ENCODE data around the gene CCDC92.

CCDC92 gene

GRCh38 chr12:123907726-123908476 lies 64.7 kb downstream of the CCDC92 start:
- Histone ChIP-seq H3K9ac (ENCODE audit: low read depth, low read length) (no peak overlapping the region), H3K36me3 (ENCODE audit: control insufficient read depth, insufficient read depth, low read length) (no peaks in the 10 kb centered on the region), H3K4me1 (ENCODE audit: control insufficient read depth, insufficient read depth, low read length) (no peaks in the 10 kb centered on the region), H3K27me3 (ENCODE audit: control insufficient read depth, insufficient read depth, low read length) (peaks cover 2% of the 10 kb centered on the region), H3K4me3 (ENCODE audit: low read depth, low read length) (no peak overlapping the region), H3K9me3 (ENCODE audit: control insufficient read depth, insufficient read depth, low read length) (no peaks in the 10 kb centered on the region)

- Histone ChIP-seq H3K9me3 (ENCODE audit: control insufficient read depth, insufficient read depth, low read length) (no peaks in the 10 kb centered on the region), H3K36me3 (ENCODE audit: control insufficient read depth, insufficient read depth, low read length) (no peaks in the 10 kb centered on the region)
These were observed 65.8 kb downstream of the CCDC92 start for GRCh38 chr12:123906711-123907420.

GRCh38 chr12:123905319-123905925 lies 67.2 kb downstream of the CCDC92 start:
- Histone ChIP-seq H3K27me3 (ENCODE audit: control insufficient read depth, insufficient read depth, low read length) (peaks cover 2% of the 10 kb centered on the region), H3K9me3 (ENCODE audit: control insufficient read depth, insufficient read depth, low read length) (no peaks in the 10 kb centered on the region), H3K9ac (ENCODE audit: low read depth, low read length) (no peak overlapping the region), H3K36me3 (ENCODE audit: control insufficient read depth, insufficient read depth, low read length) (no peaks in the 10 kb centered on the region), H3K4me1 (ENCODE audit: control insufficient read depth, insufficient read depth, low read length) (peaks cover 6% of the 10 kb centered on the region), H3K4me3 (ENCODE audit: low read depth, low read length) (no peak overlapping the region)

More at GRCh38 chr12:123906711-123907420, 65.8 kb downstream of the CCDC92 start:
- no peak overlapping the region for H3K9ac ChIP-seq (ENCODE audit: low read depth, low read length)
- peaks cover 2% of the 10 kb centered on the region for H3K27me3 ChIP-seq (ENCODE audit: control insufficient read depth, insufficient read depth, low read length)
- H3K4me3 ChIP-seq (ENCODE audit: low read depth, low read length), result no peak overlapping the region
- no peaks in the 10 kb centered on the region for H3K4me1 ChIP-seq (ENCODE audit: control insufficient read depth, insufficient read depth, low read length)

- Histone ChIP-seq H3K9me3 (ENCODE audit: control insufficient read depth, insufficient read depth, low read length) (no peaks in the 10 kb centered on the region), H3K9ac (ENCODE audit: low read depth, low read length) (no peak overlapping the region), H3K36me3 (ENCODE audit: control insufficient read depth, insufficient read depth, low read length) (no peaks in the 10 kb centered on the region)
These were observed 69.1 kb downstream of the CCDC92 start for GRCh38 chr12:123903301-123904065.

GRCh38 chr12:123902821-123903220 lies 69.8 kb downstream of the CCDC92 start:
- H3K4me3 ChIP-seq (ENCODE audit: low read depth, low read length), result no peak overlapping the region
- no peak overlapping the region for H3K9ac ChIP-seq (ENCODE audit: low read depth, low read length)
- peaks cover 2% of the 10 kb centered on the region for H3K27me3 ChIP-seq (ENCODE audit: control insufficient read depth, insufficient read depth, low read length)
- no peaks in the 10 kb centered on the region for H3K36me3 ChIP-seq (ENCODE audit: control insufficient read depth, insufficient read depth, low read length)
- peaks cover 6% of the 10 kb centered on the region for H3K4me1 ChIP-seq (ENCODE audit: control insufficient read depth, insufficient read depth, low read length)
- no peaks in the 10 kb centered on the region for H3K9me3 ChIP-seq (ENCODE audit: control insufficient read depth, insufficient read depth, low read length)

More at GRCh38 chr12:123903301-123904065, 69.1 kb downstream of the CCDC92 start:
- Histone ChIP-seq H3K27me3 (ENCODE audit: control insufficient read depth, insufficient read depth, low read length) (peaks cover 2% of the 10 kb centered on the region), H3K4me3 (ENCODE audit: low read depth, low read length) (no peak overlapping the region), H3K4me1 (ENCODE audit: control insufficient read depth, insufficient read depth, low read length) (peaks cover 6% of the 10 kb centered on the region)

- Histone ChIP-seq H3K4me1 (ENCODE audit: control insufficient read depth, insufficient read depth, low read length) (peaks cover 6% of the 10 kb centered on the region), H3K9me3 (ENCODE audit: control insufficient read depth, insufficient read depth, low read length) (no peaks in the 10 kb centered on the region), H3K9ac (ENCODE audit: low read depth, low read length) (no peak overlapping the region), H3K27me3 (ENCODE audit: control insufficient read depth, insufficient read depth, low read length) (peaks cover 2% of the 10 kb centered on the region), H3K36me3 (ENCODE audit: control insufficient read depth, insufficient read depth, low read length) (no peaks in the 10 kb centered on the region), H3K4me3 (ENCODE audit: low read depth, low read length) (no peak overlapping the region)
These were observed 71.7 kb downstream of the CCDC92 start for GRCh38 chr12:123900871-123901376.

GRCh38 chr12:123899368-123899767 lies 73.3 kb downstream of the CCDC92 start:
- no peak overlapping the region for H3K9ac ChIP-seq (ENCODE audit: low read depth, low read length)
- no peak overlapping the region for H3K4me3 ChIP-seq (ENCODE audit: low read depth, low read length)
- H3K36me3 ChIP-seq (ENCODE audit: control insufficient read depth, insufficient read depth, low read length), result no peaks in the 10 kb centered on the region
- H3K4me1 ChIP-seq (ENCODE audit: control insufficient read depth, insufficient read depth, low read length), result peaks cover 6% of the 10 kb centered on the region
- no peaks in the 10 kb centered on the region for H3K9me3 ChIP-seq (ENCODE audit: control insufficient read depth, insufficient read depth, low read length)
- H3K27me3 ChIP-seq (ENCODE audit: control insufficient read depth, insufficient read depth, low read length), result peaks cover 2% of the 10 kb centered on the region

- Histone ChIP-seq H3K9ac (ENCODE audit: low read depth, low read length) (no peak overlapping the region), H3K27me3 (ENCODE audit: control insufficient read depth, insufficient read depth, low read length) (peaks cover 2% of the 10 kb centered on the region), H3K9me3 (ENCODE audit: control insufficient read depth, insufficient read depth, low read length) (no peaks in the 10 kb centered on the region), H3K36me3 (ENCODE audit: control insufficient read depth, insufficient read depth, low read length) (no peaks in the 10 kb centered on the region), H3K4me3 (ENCODE audit: low read depth, low read length) (no peak overlapping the region), H3K4me1 (ENCODE audit: control insufficient read depth, insufficient read depth, low read length) (peaks cover 6% of the 10 kb centered on the region)
These were observed 74.0 kb downstream of the CCDC92 start for GRCh38 chr12:123898673-123899072.

GRCh38 chr12:123897221-123897620 lies 75.4 kb downstream of the CCDC92 start:
- H3K27me3 ChIP-seq (ENCODE audit: control insufficient read depth, insufficient read depth, low read length), result no peaks in the 10 kb centered on the region
- no peak overlapping the region for H3K4me3 ChIP-seq (ENCODE audit: low read depth, low read length)
- peaks cover 6% of the 10 kb centered on the region for H3K4me1 ChIP-seq (ENCODE audit: control insufficient read depth, insufficient read depth, low read length)
- H3K9ac ChIP-seq (ENCODE audit: low read depth, low read length), result no peak overlapping the region
- no peaks in the 10 kb centered on the region for H3K9me3 ChIP-seq (ENCODE audit: control insufficient read depth, insufficient read depth, low read length)
- H3K36me3 ChIP-seq (ENCODE audit: control insufficient read depth, insufficient read depth, low read length), result no peaks in the 10 kb centered on the region

- Histone ChIP-seq H3K9me3 (ENCODE audit: control insufficient read depth, insufficient read depth, low read length) (no peaks in the 10 kb centered on the region), H3K4me1 (ENCODE audit: control insufficient read depth, insufficient read depth, low read length) (peaks cover 6% of the 10 kb centered on the region), H3K9ac (ENCODE audit: low read depth, low read length) (no peak overlapping the region), H3K27me3 (ENCODE audit: control insufficient read depth, insufficient read depth, low read length) (no peaks in the 10 kb centered on the region), H3K4me3 (ENCODE audit: low read depth, low read length) (no peak overlapping the region), H3K36me3 (ENCODE audit: control insufficient read depth, insufficient read depth, low read length) (no peaks in the 10 kb centered on the region)
These were observed 75.9 kb downstream of the CCDC92 start for GRCh38 chr12:123896767-123897166.

- no peaks in the 10 kb centered on the region for H3K27me3 ChIP-seq (ENCODE audit: control insufficient read depth, insufficient read depth, low read length)
- H3K9me3 ChIP-seq (ENCODE audit: control insufficient read depth, insufficient read depth, low read length), result no peaks in the 10 kb centered on the region
- H3K4me1 ChIP-seq (ENCODE audit: control insufficient read depth, insufficient read depth, low read length), result no peaks in the 10 kb centered on the region
- H3K9ac ChIP-seq (ENCODE audit: low read depth, low read length), result no peak overlapping the region
- H3K4me3 ChIP-seq (ENCODE audit: low read depth, low read length), result no peak overlapping the region
- H3K36me3 ChIP-seq (ENCODE audit: control insufficient read depth, insufficient read depth, low read length), result no peaks in the 10 kb centered on the region
These were observed 77.2 kb downstream of the CCDC92 start for GRCh38 chr12:123895451-123895850.
